ENCODE data around the gene SCARB2.

The SCARB2 gene

GRCh38 chr4:76208005-76208765 lies 5.4 kb downstream of the SCARB2 start:
- no peaks in the 10 kb centered on the region for H3K9me3 ChIP-seq (ENCODE audit: control insufficient read depth, insufficient read depth, low read length)
- no peak overlapping the region for H3K4me3 ChIP-seq (ENCODE audit: low read depth, low read length)
- H3K9ac ChIP-seq (ENCODE audit: low read depth, low read length): no peak overlapping the region
- peaks cover 6% of the 10 kb centered on the region for H3K4me1 ChIP-seq (ENCODE audit: control insufficient read depth, insufficient read depth, low read length)
- no peaks in the 10 kb centered on the region for H3K36me3 ChIP-seq (ENCODE audit: control insufficient read depth, insufficient read depth, low read length)
- H3K27me3 ChIP-seq (ENCODE audit: control insufficient read depth, insufficient read depth, low read length): no peaks in the 10 kb centered on the region

GRCh38 chr4:76207549-76207948 lies 6.1 kb downstream of the SCARB2 start:
- Histone ChIP-seq H3K9me3 (ENCODE audit: control insufficient read depth, insufficient read depth, low read length) (no peaks in the 10 kb centered on the region), H3K4me3 (ENCODE audit: low read depth, low read length) (no peak overlapping the region), H3K4me1 (ENCODE audit: control insufficient read depth, insufficient read depth, low read length) (peaks cover 4% of the 10 kb centered on the region), H3K36me3 (ENCODE audit: control insufficient read depth, insufficient read depth, low read length) (no peaks in the 10 kb centered on the region), H3K9ac (ENCODE audit: low read depth, low read length) (no peak overlapping the region), H3K27me3 (ENCODE audit: control insufficient read depth, insufficient read depth, low read length) (no peaks in the 10 kb centered on the region)

GRCh38 chr4:76206222-76206942 lies 7.2 kb downstream of the SCARB2 start:
- Histone ChIP-seq H3K4me3 (ENCODE audit: low read depth, low read length) (no peak overlapping the region), H3K9me3 (ENCODE audit: control insufficient read depth, insufficient read depth, low read length) (no peaks in the 10 kb centered on the region), H3K27me3 (ENCODE audit: control insufficient read depth, insufficient read depth, low read length) (no peaks in the 10 kb centered on the region), H3K36me3 (ENCODE audit: control insufficient read depth, insufficient read depth, low read length) (no peaks in the 10 kb centered on the region), H3K4me1 (ENCODE audit: control insufficient read depth, insufficient read depth, low read length) (peaks cover 3% of the 10 kb centered on the region), H3K9ac (ENCODE audit: low read depth, low read length) (no peak overlapping the region)

GRCh38 chr4:76205476-76205875 lies 8.1 kb downstream of the SCARB2 start:
- Histone ChIP-seq H3K9me3 (ENCODE audit: control insufficient read depth, insufficient read depth, low read length) (no peaks in the 10 kb centered on the region), H3K4me3 (ENCODE audit: low read depth, low read length) (no peak overlapping the region), H3K9ac (ENCODE audit: low read depth, low read length) (no peak overlapping the region), H3K36me3 (ENCODE audit: control insufficient read depth, insufficient read depth, low read length) (no peaks in the 10 kb centered on the region), H3K4me1 (ENCODE audit: control insufficient read depth, insufficient read depth, low read length) (peaks cover 3% of the 10 kb centered on the region), H3K27me3 (ENCODE audit: control insufficient read depth, insufficient read depth, low read length) (no peaks in the 10 kb centered on the region)

GRCh38 chr4:76204936-76205335 lies 8.7 kb downstream of the SCARB2 start:
- Histone ChIP-seq H3K27me3 (ENCODE audit: control insufficient read depth, insufficient read depth, low read length) (no peaks in the 10 kb centered on the region), H3K9ac (ENCODE audit: low read depth, low read length) (no peak overlapping the region), H3K4me1 (ENCODE audit: control insufficient read depth, insufficient read depth, low read length) (peaks cover 3% of the 10 kb centered on the region), H3K4me3 (ENCODE audit: low read depth, low read length) (no peak overlapping the region), H3K9me3 (ENCODE audit: control insufficient read depth, insufficient read depth, low read length) (no peaks in the 10 kb centered on the region), H3K36me3 (ENCODE audit: control insufficient read depth, insufficient read depth, low read length) (no peaks in the 10 kb centered on the region)

GRCh38 chr4:76203541-76203940 lies 10.1 kb downstream of the SCARB2 start:
- no peaks in the 10 kb centered on the region for H3K36me3 ChIP-seq (ENCODE audit: control insufficient read depth, insufficient read depth, low read length)
- H3K9me3 ChIP-seq (ENCODE audit: control insufficient read depth, insufficient read depth, low read length): no peaks in the 10 kb centered on the region
- no peaks in the 10 kb centered on the region for H3K27me3 ChIP-seq (ENCODE audit: control insufficient read depth, insufficient read depth, low read length)
- H3K4me3 ChIP-seq (ENCODE audit: low read depth, low read length): no peak overlapping the region
- H3K9ac ChIP-seq (ENCODE audit: low read depth, low read length): peak overlapping the region; percentile 8
- peaks cover 4% of the 10 kb centered on the region for H3K4me1 ChIP-seq (ENCODE audit: control insufficient read depth, insufficient read depth, low read length)

- Histone ChIP-seq H3K36me3 (ENCODE audit: control insufficient read depth, insufficient read depth, low read length) (no peaks in the 10 kb centered on the region), H3K27me3 (ENCODE audit: control insufficient read depth, insufficient read depth, low read length) (no peaks in the 10 kb centered on the region), H3K9ac (ENCODE audit: low read depth, low read length) (no peak overlapping the region), H3K9me3 (ENCODE audit: control insufficient read depth, insufficient read depth, low read length) (no peaks in the 10 kb centered on the region), H3K4me3 (ENCODE audit: low read depth, low read length) (no peak overlapping the region), H3K4me1 (ENCODE audit: control insufficient read depth, insufficient read depth, low read length) (peaks cover 9% of the 10 kb centered on the region)
Measured at GRCh38 chr4:76201276-76201675, 12.3 kb downstream of the SCARB2 start.

- Histone ChIP-seq H3K36me3 (ENCODE audit: control insufficient read depth, insufficient read depth, low read length) (no peaks in the 10 kb centered on the region), H3K4me1 (ENCODE audit: control insufficient read depth, insufficient read depth, low read length) (peaks cover 9% of the 10 kb centered on the region), H3K9ac (ENCODE audit: low read depth, low read length) (no peak overlapping the region), H3K9me3 (ENCODE audit: control insufficient read depth, insufficient read depth, low read length) (no peaks in the 10 kb centered on the region), H3K27me3 (ENCODE audit: control insufficient read depth, insufficient read depth, low read length) (no peaks in the 10 kb centered on the region), H3K4me3 (ENCODE audit: low read depth, low read length) (no peak overlapping the region)
Measured at GRCh38 chr4:76200771-76201231, 12.8 kb downstream of the SCARB2 start.

- H3K4me1 ChIP-seq (ENCODE audit: control insufficient read depth, insufficient read depth, low read length): peaks cover 9% of the 10 kb centered on the region
- no peaks in the 10 kb centered on the region for H3K36me3 ChIP-seq (ENCODE audit: control insufficient read depth, insufficient read depth, low read length)
- no peak overlapping the region for H3K9ac ChIP-seq (ENCODE audit: low read depth, low read length)
- no peaks in the 10 kb centered on the region for H3K27me3 ChIP-seq (ENCODE audit: control insufficient read depth, insufficient read depth, low read length)
- H3K9me3 ChIP-seq (ENCODE audit: control insufficient read depth, insufficient read depth, low read length): no peaks in the 10 kb centered on the region
- no peak overlapping the region for H3K4me3 ChIP-seq (ENCODE audit: low read depth, low read length)
Measured at GRCh38 chr4:76199664-76200211, 13.9 kb downstream of the SCARB2 start.

GRCh38 chr4:76198411-76199237 lies 15.0 kb downstream of the SCARB2 start:
- Histone ChIP-seq H3K4me3 (ENCODE audit: low read depth, low read length) (no peak overlapping the region), H3K36me3 (ENCODE audit: control insufficient read depth, insufficient read depth, low read length) (no peaks in the 10 kb centered on the region), H3K4me1 (ENCODE audit: control insufficient read depth, insufficient read depth, low read length) (peaks cover 9% of the 10 kb centered on the region), H3K9ac (ENCODE audit: low read depth, low read length) (no peak overlapping the region), H3K9me3 (ENCODE audit: control insufficient read depth, insufficient read depth, low read length) (no peaks in the 10 kb centered on the region), H3K27me3 (ENCODE audit: control insufficient read depth, insufficient read depth, low read length) (no peaks in the 10 kb centered on the region)

GRCh38 chr4:76197971-76198410 lies 15.6 kb downstream of the SCARB2 start:
- H3K9me3 ChIP-seq (ENCODE audit: control insufficient read depth, insufficient read depth, low read length): no peaks in the 10 kb centered on the region
- H3K9ac ChIP-seq (ENCODE audit: low read depth, low read length): no peak overlapping the region
- peaks cover under 1% of the 10 kb centered on the region for H3K36me3 ChIP-seq (ENCODE audit: control insufficient read depth, insufficient read depth, low read length)
- peaks cover 9% of the 10 kb centered on the region for H3K4me1 ChIP-seq (ENCODE audit: control insufficient read depth, insufficient read depth, low read length)
- no peaks in the 10 kb centered on the region for H3K27me3 ChIP-seq (ENCODE audit: control insufficient read depth, insufficient read depth, low read length)
- H3K4me3 ChIP-seq (ENCODE audit: low read depth, low read length): no peak overlapping the region

Measured in iPS-15b (cell line).